Hepatic stellate cell (primary cell): Measurements from ENCODE around the gene RAD51D.
A peak's percentile ranks its signal among the peaks of the same experiment; 100 is the strongest.
"Not testable (repeated sequence)": the region's sequence is repeated elsewhere in the genome, so short reads cannot be mapped to it uniquely, and the experiment has no call there.

ENCODE experiments used
- DNase-seq: peaks from one replicate; pipeline ENCODE4 v3.0.0; 2011; ENCODE audit warnings: low spot score

RAD51D gene

GRCh38 chr17:35141681-35142466, 22.2 kb upstream of the RAD51D start, which contains the start of gene NLE1:
Gene NLE1 (minus strand): TSS chr17:35142303. CDS start chr17:35142275, 28 bp downstream.
- DNase-seq: peak; percentile 88

- no peak for DNase-seq
These were observed 18.6 kb upstream of the RAD51D start for GRCh38 chr17:35138218-35138617.

GRCh38 chr17:35135322-35135721, 15.7 kb upstream of the RAD51D start:
- DNase-seq: no peak

- no peak for DNase-seq
These were observed 13.3 kb upstream of the RAD51D start for GRCh38 chr17:35132816-35133550.

- no peak for DNase-seq
These were observed 12.4 kb upstream of the RAD51D start for GRCh38 chr17:35132099-35132498.

GRCh38 chr17:35130392-35130791, 10.7 kb upstream of the RAD51D start:
- no peak for DNase-seq

GRCh38 chr17:35129973-35130351, 10.3 kb upstream of the RAD51D start:
- DNase-seq: no peak

GRCh38 chr17:35129154-35129972, 9.7 kb upstream of the RAD51D start:
- DNase-seq: no peak

GRCh38 chr17:35127751-35128514, 8.3 kb upstream of the RAD51D start:
- no peak for DNase-seq

GRCh38 chr17:35121315-35121714, 1.7 kb upstream of the RAD51D start, which contains the start of gene FNDC8:
Gene FNDC8 (plus strand): TSS chr17:35121615. CDS start chr17:35121694, 79 bp downstream.
- no peak for DNase-seq

- DNase-seq: peak; percentile 48
These were observed 1.7 kb downstream of the RAD51D start for GRCh38 chr17:35117984-35118383.

- DNase-seq: no peak
These were observed 2.8 kb downstream of the RAD51D start for GRCh38 chr17:35116845-35117244.

GRCh38 chr17:35110791-35111190, 8.9 kb downstream of the RAD51D start:
- not testable (repeated sequence) for DNase-seq

GRCh38 chr17:35104844-35105450, 14.7 kb downstream of the RAD51D start:
- no peak for DNase-seq

- DNase-seq: no peak
These were observed 16.4 kb downstream of the RAD51D start for GRCh38 chr17:35103271-35103670.

GRCh38 chr17:35101725-35102124, 17.9 kb downstream of the RAD51D start:
- DNase-seq: no peak

- no peak for DNase-seq
These were observed 18.6 kb downstream of the RAD51D start for GRCh38 chr17:35101036-35101435.

GRCh38 chr17:35099908-35100307, 19.8 kb downstream of the RAD51D start:
- no peak for DNase-seq

GRCh38 chr17:35097776-35098175, 21.9 kb downstream of the RAD51D start:
- DNase-seq: no peak

- DNase-seq: no peak
These were observed 23.9 kb downstream of the RAD51D start for GRCh38 chr17:35095741-35096140.

GRCh38 chr17:35094902-35095301, 24.8 kb downstream of the RAD51D start:
- DNase-seq: peak; percentile 49
